Jurkat, Clone E6-1 (cell line): Measurements from ENCODE around the gene CACNA1F.

Source experiments
- DNase-seq: peaks from one replicate; pipeline ENCODE4 v3.0.0-alpha.2; 2011; ENCODE audit warnings: low read depth, low spot score
- H3K4me3 ChIP-seq: 2 replicates; pipeline ENCODE4 v1.5.1; 2011; ENCODE audit warnings: mild to moderate bottlenecking, low read length, control low read depth, moderate library complexity

CACNA1F gene

DNA sequence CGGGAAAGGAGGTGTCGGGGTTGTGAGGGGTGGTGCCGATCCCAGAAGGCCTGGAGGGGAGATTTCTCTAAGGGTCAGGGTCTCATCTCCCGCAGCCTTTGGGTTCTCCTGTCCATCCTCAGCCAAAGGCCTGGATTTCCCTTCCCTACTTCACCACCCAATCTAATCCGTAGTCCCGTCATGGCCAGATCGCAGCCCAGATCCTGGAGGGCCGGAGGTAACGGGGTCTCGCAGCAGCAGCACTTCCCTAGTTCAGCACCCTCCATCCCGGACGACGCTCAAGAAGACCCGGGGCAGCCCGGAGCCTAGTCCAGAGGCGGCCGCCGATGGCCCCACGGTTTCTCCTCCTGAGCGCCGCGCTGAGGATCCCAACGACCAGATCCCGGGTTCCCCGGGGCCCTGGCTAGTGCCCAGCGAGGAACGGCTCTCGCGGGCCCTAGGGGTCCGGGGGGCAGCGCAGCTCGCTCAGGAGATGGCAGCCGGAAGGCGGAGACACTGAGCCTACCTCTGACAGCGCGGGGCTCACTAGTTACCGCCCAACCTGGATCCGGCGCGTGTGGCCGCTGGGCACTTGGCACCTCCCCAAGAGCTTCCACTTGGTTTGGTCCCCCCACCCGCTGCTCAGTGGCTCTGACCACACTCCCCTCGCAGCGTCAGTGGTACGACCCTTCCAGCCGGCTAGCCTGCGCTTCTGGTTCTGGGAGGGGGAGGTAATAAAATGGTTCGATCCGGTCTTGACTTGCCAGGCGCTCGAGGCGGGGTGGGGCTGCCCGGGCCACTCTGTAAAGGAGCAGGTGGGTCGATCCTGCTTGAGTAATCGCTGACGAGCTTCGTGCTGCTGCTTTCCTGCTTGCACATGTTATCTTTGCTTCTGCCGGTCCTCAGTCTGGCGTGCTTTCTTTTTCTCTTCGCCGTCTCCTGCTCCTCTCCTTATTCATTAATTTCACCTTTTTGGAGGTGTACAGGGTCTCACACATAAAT is 66.9 kb downstream of the CACNA1F start:
- peak overlapping the region; percentile 35 for H3K4me3 ChIP-seq
- DNase-seq, result peak; percentile 45

GRCh38 chrX:49164589-49165360 is 68.4 kb downstream of the CACNA1F start:
- no peak overlapping the region for H3K4me3 ChIP-seq
- DNase-seq, result no peak

DNA sequence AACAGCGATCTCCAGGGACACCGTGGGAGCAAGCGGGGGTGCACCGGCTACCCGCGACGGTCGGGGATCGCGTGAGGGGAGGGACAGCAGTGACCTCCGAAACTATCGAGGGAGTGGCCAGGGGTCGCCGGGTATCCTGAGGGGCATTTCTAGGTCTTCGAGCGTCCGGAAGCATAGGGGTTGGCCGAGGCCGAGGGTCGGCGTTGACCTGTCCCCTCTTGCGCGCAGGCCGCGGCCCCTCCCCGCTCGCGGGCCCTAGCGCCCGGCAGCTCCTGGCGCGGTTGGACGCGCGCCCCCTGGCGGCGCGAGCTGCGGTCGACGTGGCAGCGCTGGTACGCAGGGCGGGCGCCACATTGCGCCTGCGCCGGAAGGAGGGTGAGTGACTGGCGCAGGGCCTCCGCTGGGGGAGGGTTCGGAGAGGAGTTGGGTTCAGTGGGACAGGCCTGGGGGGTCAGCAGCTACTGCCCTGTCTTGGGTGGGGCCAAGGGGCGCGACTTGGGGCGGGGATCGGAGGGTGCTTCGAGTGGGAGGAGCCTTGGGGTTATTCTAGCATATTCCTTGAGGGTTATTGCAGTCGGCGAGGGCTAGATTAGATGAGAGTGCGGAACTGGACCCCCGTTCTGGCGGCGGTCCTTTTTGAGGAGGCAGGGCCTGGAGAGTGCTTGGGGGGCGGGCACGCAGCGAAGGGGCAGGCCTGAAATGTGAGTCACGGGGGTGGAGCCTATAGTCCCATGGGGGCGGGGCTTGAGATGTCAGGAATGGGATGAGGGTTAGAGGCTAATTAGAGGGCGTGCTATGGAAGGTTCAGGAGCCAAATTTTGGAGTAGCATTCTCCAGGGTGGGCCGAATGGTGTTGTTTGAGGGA is 69.4 kb downstream of the CACNA1F start:
- H3K4me3 ChIP-seq, result peak overlapping the region; percentile 49
- DNase-seq, result peak; percentile 57

GRCh38 chrX:49162620-49163019 is 70.5 kb downstream of the CACNA1F start, which contains the start of gene MAGIX:
TSS of gene MAGIX (plus strand) at chrX:49162758. CDS start at chrX:49162890, 132 bp downstream.
- peak within 1 kb of the TSS; percentile 27 for H3K4me3 ChIP-seq
- no peak for DNase-seq

GRCh38 chrX:49161632-49162031 is 71.5 kb downstream of the CACNA1F start:
- H3K4me3 ChIP-seq, result no peak overlapping the region
- no peak for DNase-seq

DNA sequence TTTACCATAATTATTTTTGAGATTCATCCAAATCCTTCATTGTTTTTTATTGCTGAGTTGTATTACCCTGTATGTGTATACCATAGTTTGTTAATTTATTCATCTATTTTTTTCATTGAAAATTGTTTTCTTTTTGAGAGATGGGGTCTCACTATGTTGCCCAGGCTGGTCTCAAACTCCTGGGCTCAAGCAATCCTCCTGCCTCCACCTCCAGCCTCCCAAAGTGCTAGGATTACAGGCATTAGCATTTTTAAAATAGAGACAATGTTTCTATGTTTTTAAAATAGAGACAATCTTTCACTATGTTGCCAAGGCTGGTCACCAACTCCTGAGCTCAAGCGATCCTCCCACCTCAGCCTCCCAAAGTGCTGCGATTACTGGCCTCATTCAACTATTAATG is 72.2 kb downstream of the CACNA1F start:
- H3K4me3 ChIP-seq, result no peak overlapping the region
- no peak for DNase-seq

DNA sequence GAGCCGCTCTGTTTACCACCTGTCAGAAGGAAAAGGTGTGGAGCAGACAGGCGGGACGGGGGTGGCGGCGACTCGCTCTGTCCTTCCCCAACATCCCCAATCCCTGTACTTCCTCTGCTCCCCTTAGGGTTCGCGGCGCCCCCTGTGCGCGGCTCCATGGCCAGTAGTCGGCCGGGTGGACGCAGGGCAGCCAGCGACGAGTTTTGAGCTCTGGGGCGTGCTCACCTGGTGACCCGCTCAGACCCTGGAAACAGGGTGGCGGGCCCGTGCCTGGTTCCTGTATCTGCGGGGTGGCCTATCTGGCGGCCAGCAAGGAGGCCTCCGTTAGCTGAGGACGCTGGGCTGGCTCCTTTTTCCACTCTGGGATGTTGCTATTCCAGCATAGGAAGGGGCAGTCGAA is 75.9 kb downstream of the CACNA1F start:
- no peak overlapping the region for H3K4me3 ChIP-seq
- no peak for DNase-seq

GRCh38 chrX:49155900-49156837 is 77.0 kb downstream of the CACNA1F start:
- H3K4me3 ChIP-seq, result peak overlapping the region; percentile 63
- peak; percentile 67 for DNase-seq

DNA sequence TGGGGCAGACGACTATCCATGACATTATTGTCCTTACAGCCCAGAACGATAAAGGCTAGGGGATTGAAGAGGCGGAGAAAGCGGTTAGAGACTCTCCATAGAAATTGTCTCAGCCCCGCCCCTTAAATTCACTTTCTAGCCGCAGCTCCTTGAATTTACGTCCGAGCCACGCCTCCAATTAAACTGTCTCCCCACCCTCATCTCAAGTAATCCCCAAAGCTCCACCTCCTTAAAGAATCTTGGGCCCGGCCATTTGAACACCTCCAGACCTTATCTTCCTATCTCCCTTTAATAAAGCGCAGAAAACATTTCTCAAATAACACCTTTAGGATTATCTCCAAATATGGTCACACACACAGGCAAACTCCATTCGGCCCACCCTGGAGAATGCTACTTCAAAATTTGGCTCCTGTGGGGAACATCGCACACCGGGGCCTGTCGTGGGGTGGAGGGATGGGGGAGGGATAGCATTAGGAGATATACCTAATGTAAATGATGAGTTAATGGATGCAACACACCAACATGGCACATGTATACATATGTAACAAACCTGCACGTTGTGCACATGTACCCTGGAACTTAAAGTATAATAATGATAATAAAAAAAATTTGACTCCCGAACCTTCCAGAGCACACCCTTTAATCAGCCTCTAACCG is 77.8 kb downstream of the CACNA1F start:
- peak; percentile 79 for DNase-seq
- peak overlapping the region; percentile 63 for H3K4me3 ChIP-seq
